ENCODE measurements around the gene RSBN1L.

RSBN1L gene

GRCh38 chr7:77811516-77812289, 115.4 kb downstream of the RSBN1L start:
- no peak for DNase-seq

DNA sequence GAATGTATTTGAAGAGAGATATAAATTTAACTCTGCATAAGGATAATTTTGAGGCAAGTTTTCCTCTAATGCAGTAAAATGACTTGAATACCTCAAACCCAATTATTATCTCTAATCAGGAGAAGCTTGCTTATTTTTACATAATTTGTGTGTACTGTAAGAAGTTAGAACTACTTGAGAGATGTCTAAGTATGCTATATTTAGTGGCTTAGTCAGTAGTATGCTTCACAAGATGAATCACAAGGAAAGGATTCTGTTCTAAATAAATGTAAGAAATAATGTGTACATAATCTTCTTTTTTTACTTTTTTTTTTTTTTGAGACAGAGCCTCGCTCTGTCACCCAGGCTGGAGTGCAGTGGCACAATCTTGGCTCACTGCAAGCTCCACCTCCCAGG, 116.0 kb downstream of the RSBN1L start:
- no peak for DNase-seq

DNA sequence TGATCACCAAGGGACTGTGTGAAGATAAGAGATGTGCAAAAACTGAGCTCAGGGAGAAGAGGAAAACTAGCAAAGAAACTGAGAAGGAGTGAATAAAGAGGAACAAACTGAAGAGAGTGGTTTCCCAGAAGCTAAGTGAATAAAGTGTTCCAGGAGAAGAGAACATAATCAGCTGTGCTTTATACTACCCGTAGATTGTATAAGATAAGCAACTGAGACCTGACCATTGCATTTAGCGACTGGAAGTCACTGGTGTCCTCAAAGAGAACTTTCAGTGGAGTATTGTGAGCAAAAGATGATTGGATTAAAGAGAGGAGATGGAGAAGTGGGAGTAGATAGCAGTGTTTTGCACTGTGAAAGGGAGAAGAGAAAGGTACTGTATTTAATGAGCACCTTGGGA, 116.9 kb downstream of the RSBN1L start:
- DNase-seq: no peak

DNA sequence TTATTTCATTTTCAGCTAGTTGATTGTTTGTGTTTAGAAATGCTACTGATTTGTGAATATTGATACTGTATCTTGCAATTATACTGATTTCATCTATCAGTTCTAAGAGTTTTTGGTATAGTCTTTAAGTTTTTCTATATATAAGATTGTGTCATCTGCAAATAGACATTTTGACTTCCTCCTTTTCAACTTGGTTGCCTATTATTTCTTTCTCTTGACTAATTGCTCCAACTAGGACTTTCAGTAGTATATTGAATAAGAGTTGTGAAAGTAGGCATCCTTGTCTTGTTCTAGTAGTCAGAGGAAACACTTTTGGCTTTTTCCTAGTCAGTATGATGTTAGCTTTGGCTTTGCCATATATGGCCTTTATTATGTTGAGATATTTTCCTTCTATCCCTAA, 122.8 kb downstream of the RSBN1L start:
- no peak for DNase-seq

GRCh38 chr7:77820967-77821366, 124.7 kb downstream of the RSBN1L start:
- DNase-seq: no peak

GRCh38 chr7:77822269-77822668, 126.0 kb downstream of the RSBN1L start:
- no peak for DNase-seq

GRCh38 chr7:77823787-77824186, 127.5 kb downstream of the RSBN1L start:
- DNase-seq: no peak

- DNase-seq: no peak
These were observed 128.4 kb downstream of the RSBN1L start for GRCh38 chr7:77824636-77825035.

DNA sequence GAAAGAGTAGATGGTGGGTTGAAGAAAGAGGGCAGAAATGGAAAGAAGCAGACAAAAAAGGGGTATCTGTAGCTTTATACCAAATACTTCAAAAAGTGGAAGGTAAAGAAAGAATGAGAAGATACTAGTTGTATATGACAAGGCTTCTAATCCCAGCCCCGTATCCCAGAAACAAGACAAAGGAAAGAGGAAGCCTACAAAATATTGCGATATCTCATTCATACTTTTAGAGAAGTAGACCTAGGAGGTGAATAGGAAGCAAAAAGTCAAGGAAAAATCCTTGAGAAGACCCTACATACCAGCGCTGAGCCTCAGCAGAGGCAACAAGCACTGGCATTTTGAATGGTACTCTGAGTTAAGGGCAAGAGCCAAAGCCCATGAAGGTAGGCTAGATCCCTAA, 128.9 kb downstream of the RSBN1L start:
- DNase-seq: no peak

DNA sequence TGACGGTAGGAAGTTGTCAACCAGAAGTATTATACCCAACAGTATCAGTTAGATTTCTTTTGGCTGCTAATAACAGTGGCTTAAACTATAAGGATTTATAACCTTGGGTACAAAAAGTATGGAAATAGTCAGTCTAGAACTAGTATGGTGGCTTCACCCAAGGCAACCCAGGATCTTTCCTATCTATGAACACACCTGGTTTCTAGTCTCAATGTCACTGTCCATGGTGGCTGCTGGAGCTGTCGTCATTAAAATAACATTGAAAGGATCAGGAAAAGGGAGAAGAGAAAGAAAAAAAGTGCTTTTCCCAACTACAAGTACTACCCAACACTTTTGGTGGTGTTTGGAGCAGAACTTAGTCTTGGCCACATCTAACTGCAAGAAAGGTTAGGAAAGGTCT, 130.0 kb downstream of the RSBN1L start:
- no peak for DNase-seq

DNA sequence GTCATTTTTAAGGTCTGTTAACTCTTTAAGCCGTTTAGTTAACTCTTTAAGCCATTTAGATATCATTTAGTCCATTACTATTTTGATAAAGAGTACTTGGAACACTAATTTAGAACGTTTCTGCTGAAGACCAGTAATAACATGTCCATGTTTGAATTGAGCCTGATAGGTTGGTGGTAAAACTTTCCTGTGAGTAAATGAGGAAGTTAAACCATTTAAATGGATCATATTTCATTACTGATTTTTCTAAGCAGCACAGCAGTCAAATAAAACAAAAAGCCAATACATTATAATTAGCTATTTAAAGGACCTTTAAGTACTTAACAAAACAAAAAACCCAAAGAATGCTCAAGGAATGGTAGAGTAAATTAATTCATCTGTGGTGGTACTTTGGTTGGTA, 131.7 kb downstream of the RSBN1L start:
- no peak for DNase-seq

DNA sequence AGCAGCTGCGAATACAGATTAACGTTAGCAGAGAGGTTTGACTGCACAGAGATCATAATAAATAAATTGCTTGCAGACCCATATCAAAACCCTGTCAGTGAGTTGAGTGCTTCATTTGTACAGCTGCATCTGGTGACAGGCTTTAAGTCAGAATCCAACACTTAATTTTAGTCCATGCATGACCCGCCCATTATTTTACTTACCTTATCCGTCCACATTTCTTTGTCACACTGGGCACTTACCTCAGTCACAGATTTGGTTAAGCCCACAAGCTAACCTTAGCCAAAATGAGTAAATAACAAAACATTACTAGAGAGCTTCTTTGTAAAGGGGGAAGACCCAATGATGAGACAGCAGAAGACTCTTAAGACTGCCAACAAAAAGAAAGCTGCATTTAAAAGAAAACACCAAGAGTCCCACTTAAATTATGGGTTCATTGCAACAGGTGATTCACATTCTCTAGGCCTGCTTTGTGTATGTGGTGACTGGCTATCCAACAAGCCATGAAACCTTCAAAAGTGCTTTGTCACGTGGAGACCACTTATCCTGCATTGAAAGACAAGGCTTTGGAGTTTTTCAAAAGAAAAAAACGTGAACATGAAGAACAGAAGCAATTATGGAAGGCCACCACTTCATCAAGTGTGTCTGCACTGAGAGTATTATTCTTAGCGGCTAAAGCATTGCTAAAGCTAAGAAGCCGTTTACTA, 134.5 kb downstream of the RSBN1L start:
- no peak for DNase-seq

DNA sequence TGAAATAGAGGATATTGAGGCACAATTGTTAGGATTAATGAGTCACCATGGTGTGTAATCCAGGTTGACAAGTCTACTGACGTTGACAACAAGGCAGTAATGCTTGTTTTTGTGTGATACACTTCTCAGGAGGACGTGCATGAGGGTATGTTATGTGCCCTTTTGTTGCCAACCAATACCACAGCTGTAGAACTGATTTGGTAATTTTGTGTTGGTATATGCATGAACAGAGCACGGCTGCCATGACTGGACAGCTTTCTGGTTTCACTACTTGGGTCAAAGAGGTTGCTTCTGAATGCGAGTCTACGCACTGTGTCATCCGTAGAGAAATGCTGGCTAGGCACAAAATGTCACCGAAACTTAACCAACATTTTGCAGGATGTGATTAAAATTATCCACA, 135.2 kb downstream of the RSBN1L start:
- DNase-seq: no peak

GRCh38 chr7:77831953-77832352, 135.7 kb downstream of the RSBN1L start:
- DNase-seq: no peak
